Muscle of arm (tissue), 12 donors: Measurements from ENCODE around the gene ELL. TPM values are rescaled to one million over a fixed set of nuclear protein-coding genes. Genes with fewer than 3 reads are reported as not detected.
"Not testable (repeated sequence)": the region's sequence is repeated elsewhere in the genome, so short reads cannot be mapped to it uniquely, and the experiment has no call there.

Source experiments
- DNase-seq: peaks from one replicate; pipeline ENCODE4 v3.0.0-alpha.2; 2013
- polyA plus RNA-seq, 12 donors: library from polyadenylated mRNA; unstranded; fragments of 120-200 nt; gene quantifications; one replicate each; pipeline ENCODE4 v1.2.1, GENCODE V29; 2013; ENCODE audit not compliant: insufficient read length in 12 of 12

The ELL gene
- polyA plus RNA-seq, 12 donors: 11.1 to 35.4 (median 14.8) TPM; not detected in 1

DNA sequence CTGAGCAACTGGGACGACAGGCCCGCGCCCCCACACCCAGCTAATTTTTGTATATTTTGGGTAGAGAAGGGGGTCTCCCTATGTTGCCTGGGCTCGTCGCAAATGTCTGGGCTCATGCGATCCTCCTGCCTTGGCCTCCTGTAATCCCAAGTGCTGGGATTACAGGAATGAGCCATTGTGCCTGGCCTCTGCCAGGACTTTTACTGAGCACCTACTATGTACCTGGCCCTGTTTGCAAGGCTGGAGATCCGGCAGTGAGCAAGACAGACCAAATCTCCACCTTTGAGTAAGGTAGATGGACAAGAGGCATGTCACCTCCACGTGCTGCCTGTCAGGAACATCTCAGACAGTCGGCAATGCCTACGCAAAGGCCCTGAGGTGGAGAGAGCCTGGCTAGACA, 14.6 kb upstream of the ELL start:
- DNase-seq: no peak

DNA sequence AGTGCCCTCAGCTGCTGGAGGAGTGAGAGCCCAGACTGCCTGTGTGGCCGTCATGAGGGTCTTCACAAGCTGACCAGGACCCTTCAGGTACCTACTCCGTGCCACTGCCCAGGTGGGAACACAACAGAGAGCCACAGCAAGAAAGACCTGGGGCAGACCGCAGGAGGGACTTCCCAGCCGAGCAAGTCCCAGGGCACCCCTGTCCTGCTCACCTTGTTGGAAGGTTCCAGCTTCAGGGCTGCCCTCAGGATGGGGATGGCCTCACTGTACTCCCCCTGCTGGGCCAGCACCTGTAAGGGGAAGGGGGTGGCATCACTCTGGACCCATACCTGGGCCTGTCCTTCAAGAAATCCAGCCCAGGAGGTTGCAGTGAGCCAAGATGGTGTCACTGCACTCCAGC, 11.2 kb upstream of the ELL start:
- no peak for DNase-seq

DNA sequence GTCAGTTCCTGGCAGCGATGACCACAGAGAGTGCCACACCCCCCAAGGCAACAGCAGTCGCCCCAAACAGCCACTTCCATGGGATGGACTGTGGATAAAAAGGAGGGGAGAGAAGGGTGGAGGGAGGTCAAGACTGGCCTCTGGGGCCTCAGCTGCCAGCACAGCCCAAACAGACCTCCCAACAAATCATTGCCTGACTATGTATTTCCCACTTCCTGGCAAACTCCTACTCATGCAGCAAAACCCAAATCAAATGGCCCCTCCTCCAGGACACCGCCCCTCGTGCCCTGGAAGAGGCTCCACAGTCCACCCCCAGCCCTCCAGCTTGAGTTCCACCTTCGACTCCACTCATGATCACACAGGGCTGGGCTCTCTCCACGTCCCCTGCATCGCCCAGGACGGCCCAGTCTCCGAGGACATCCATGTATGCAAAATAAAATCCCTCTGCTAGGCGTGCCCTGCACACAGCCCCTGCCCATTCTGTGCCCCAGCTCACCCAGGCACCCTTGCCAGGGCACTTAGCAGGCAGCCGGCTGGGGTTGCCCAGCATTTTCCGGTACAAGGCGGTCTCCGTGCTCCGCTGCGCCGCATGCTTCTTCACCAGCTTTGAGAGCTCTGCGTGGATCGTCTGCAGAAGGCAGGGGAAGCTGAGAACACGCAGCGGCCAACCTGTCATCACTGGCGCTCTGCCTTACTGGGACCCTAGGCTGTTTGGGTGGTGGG, 10.5 kb upstream of the ELL start:
- DNase-seq: no peak

DNA sequence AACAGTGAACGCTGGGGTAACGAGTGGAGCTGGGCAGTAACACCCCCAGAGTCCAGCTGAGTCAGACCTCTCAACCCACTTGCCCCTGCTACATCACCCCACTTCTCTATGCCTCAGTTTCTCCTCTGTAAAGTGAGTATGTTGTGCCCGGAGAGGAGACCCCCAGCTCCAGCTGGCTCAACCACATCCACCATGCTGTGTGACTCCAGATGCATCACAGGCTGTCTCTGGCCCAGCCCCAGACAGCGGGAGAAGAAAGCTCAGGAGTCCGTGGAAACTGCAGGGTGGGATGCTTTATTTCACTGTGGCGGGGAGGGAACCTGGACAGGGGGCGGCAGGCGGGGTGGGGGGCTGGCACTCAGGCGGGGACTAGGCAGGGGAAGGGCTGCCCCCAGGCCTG, 9.6 kb upstream of the ELL start:
- DNase-seq: no peak

DNA sequence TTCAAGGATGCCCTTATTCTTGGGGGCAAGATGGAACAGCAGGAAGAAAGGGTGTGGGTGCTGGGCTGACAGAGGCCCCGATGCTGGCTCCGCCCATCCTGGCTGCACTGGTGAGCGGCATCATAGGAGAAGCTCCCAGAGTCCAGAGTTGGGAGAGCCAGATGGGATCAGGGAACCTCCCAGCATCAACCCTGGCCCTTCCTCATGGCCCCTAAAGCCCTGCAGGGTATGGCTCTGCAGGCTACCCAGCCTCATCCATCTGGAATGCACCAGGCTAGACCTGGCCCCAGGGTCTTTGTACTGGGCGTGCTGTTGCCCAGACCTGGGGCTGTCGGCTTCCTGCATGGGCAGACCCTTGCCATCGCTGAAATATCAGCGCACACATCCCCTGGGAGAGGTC, 7.9 kb upstream of the ELL start:
- DNase-seq: no peak

DNA sequence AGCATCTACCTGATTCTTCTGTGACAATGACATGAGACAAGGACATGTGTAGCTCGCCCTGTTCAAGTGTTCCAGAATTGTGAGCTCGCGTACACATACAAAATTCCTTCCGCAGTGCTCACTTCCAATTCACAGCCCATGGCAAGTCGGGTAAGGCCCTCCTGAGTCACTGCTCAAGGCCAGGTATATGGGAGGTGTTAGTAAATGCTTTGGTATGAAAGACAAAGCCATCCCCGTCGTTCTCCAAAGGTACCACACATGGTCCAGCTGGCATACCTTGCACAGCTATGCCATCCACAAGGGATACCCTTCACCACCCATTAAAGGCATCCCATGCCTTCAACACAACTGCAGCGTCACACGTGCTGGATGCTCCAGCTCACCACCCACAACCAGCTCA, 4.4 kb upstream of the ELL start:
- no peak for DNase-seq

DNA sequence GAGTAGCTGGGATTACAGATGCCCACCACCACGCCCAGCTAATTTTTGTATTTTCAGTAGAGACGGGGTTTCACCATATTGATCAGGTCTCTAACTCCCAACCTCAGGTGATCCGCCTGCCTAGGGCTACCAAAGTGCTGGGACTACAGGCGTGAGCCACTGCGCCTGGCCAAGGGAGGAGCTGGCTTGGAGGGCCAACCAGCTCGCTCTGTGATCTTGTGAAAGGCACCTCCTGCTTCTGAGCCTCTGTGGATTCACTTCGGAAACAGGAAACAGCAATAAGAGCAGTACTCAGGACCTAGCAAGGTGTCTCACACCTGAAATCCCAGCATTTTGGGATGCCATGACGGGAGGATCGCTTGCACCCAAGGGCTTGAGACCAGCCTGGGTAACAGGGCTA, 2.0 kb upstream of the ELL start:
- DNase-seq: no peak

DNA sequence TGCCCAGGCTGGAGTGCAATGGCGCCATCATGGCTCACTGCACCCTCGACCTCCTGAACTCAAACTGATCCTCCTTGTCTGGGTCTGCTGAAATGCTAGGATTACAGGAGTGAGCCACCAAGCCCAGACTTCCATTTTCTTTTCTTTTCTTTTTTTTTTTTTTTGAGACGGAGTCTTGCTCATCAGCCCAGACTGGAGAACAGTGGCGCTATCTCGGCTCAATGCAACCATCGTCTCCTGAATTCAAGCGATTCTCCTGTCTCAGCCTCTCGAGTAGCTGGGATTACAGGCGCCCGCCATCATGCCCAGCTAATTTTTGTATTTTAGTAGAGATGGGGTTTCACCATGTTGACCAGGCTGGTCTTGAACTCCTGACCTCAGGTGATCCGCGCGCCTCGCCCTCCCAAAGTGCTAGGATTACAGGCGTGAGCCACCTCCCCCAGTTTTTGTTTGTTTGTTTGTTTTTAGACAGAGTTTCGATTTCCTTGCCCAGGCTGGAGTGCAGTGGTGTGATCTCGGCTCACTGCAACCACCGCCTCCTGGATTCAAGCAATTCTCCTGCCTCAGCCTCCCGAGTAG, 1.1 kb upstream of the ELL start:
- DNase-seq: not testable (repeated sequence)

DNA sequence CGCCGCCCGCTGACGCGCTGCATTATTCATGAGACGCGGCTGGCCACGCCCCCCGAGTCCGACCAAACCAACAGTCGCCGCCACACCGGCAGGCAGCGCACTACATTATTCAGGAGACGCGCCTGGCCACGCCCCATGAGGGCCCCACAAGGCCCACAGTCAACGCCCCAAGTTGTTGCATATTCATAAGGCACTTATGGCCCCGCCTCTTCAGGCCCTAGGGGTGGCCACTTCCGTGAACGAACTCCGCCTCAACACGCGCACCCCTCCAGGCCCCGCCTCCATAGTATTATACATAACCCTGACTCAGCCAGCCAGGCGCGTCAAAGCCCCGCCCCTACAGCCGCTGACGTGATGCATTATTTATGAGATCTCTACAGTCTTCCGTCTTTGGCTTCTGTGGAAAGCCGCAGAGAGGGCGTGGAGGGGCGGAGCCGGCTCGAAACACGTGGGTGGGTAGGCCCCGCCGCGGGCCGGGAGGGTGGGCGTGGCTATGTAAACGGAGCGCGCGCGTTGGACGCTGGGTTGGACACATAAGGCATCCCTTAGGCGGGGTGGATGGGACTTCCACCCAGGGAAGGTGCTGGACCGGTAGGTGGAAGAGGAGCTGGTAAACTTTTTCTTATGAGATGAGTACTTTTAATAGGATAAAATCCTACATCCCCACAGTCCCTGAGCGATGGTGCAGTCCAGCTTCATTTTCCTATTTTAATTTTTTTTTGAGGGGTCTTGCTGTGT, 423 bp upstream of the ELL start:
- DNase-seq: peak; percentile 100

DNA sequence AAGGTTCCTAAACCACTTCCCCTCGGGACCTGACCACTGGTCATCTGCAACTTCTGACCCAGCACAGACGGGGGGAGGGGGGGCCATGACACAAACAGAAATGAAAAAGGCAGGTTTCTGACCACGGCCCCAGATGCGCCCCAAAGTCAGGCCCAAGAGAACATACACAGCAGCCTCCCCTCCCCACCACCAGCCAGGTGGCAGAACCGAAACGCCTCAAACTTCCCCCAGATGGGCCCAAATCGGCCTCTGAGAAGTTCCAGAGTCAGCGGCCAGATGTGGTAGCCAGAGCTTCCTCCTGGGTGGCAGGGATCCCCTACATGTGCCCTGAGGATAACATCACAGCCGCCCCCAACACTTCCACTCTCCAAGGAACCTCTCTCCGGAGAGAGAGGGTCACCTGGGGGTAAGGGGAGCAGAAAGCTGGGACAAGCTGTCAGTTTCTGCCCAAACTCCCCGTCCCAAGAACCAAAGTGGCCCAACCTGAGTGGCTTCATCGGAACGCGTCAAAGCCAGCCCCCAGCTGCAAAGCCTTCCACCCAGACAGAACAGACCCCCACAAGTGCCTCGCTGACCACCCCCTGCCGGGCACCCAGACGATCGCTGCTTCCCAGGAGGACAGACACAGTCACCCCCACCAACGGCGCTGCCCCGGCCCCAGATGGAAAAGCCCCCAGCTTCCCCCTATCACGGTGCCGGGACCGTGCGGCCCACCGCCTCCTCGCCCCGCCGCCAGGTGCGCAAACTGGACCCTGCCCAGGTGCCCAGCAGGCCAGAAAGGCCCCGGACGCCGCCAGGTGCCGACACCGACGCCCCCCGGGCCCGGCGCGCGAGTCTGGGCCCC, 800 bp downstream of the ELL start:
- no peak for DNase-seq

DNA sequence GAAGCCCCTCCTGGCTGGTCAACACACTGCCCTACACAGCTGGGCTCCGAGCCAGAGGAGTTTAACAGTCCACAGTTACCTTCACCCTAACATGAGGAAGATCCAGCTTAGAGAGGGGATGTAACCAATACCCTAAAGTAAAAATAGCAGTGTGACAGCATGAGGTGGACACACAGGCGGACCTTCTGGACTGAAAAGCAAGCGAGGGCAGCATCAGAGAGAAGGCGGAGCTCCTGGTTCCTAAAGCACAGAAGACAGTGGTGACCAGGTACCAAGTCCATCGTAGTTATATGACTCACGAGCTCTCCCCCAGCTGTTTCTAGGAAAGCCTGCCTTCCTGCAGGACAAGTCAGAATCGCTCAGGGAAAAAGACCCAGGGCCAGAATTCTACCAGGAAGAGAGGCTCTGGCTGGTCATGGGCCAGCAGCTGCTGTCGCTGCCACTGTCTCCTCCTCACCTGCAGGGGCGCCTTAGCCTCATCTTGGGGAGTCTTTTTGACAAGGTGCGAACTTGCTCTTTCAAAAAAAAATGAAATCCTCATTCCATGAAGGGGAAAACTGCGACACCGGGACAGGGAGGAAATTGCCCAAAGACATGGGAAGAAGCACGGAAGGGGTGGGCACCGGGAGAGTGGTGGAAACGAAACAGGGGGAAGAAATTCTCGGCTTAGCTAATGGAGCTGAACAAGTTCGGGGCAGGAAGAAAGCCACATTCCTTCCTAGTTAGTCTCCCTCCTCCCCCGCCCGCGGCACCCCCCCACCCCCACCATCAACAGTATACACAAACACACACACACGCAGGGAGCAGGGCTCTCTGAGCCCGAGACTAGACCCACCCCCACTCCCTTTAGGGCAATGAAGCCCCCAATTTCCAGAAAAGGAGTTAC, 1.7 kb downstream of the ELL start:
- no peak for DNase-seq

DNA sequence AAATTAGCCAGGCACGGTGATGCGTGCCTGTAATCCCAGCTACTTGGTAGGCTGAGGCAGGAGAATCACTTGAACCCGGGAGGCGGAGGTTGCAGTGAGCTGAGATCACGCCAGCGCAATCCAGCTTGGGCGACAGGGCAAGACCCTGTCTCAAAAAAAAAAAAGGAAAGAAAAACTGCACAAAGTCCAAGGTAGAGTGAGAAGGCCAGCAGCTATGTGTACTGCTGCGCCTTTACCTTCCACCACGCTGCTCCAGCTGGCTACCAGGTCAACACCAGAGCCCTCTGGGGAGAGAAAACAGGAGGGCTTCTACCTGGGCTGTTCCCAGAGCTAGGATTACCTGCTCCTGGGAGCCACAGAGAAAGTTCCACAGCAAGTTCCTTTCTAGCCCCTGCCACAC, 3.2 kb downstream of the ELL start:
- DNase-seq: no peak

DNA sequence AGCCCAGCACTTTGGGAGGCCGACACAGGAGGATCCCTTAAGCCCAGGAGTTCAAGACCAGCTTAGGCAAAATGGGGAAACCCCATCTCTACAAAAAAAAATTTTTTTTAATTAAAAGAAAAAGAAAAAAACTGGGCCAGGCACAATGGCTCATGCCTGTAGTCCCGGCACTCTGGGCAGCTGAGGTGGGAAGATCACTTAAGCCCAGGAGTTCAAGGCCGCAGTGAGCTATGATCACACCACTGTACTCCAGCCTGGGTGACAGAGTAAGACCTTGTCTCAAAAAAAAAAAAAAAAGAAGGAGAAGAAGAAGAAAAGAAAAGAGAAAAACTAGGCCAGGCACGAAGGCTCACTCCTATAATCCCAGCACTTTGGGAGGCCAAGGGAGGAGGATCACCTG, 4.3 kb downstream of the ELL start:
- no peak for DNase-seq

DNA sequence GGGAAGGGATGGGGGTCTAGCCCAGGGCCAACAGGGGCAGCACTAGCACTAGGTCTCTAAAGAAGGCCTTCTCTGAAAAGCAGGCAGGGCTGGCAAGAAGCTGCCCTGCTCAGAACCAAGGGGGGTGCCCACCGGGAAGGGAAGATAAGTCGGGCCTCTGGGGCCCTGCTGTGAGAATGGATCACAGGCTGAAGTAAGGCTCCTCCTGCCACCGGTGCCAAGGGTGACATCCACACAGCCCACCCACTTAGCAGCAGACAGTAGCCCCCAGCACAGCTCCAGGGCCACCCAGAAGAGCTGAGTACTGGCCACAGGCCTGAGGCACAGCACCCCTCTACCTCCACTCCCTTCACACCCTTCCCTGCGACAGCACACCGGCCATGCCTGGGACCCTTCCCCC, 5.9 kb downstream of the ELL start:
- no peak for DNase-seq

DNA sequence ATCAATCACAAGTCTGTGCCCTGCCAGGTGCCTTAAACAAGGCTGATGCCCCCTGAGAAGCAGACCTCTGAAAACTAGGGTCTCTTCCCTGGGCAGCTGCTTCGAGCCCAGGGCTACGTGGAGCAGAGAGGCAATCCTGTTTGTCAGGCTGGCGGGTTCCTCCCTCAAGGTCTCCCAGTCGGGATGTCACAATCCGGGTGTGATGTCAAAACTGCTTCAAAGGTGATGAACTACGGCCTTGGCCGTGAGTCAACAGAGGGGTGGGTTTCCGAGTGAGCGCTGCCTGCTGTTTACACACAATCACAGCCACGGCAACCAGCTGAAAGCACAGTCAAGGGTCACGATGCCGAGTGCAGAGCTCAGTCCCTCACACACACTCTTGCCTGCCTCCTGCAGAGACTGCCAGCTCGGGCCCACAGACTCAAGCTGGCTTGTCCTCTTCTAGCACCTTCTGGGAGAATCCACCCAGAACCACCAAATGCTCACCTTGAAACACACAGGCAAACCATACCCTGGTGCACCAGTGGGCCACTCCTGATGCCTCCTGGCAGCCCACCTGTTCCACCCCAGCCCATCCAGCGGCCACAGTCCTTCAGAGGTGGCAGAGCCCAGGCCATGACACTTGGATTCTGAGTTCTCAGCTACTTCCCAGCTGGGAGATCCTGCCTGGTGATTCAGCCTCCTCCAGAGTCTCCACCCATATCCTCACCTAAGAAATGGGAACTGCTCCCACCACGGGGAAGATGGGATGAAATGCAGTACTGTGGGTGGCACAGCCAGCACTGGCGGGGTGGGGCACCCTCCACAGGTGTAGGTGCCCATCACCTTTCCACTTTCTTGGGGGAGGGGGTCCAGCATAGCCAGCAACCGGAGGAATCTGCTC, 6.8 kb downstream of the ELL start:
- DNase-seq: no peak

DNA sequence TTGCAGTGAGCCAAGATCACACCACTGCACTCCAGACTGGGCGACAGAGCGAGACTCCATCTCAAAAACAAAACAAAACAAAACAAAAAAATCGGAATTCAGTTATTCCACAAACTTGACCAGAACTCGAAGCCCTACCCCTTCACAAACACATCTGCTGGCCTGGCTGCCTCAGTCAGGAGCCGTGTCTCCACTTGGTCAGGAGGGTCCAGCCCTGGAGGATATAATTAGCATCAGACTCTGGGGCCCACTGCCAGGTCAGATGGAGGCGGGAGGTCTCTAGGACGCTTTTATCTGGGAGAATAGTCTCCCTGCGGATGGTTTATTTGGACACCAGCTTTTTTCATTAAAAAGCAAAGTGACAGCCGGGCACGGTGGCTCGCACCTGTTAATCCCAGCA, 8.0 kb downstream of the ELL start:
- no peak for DNase-seq

DNA sequence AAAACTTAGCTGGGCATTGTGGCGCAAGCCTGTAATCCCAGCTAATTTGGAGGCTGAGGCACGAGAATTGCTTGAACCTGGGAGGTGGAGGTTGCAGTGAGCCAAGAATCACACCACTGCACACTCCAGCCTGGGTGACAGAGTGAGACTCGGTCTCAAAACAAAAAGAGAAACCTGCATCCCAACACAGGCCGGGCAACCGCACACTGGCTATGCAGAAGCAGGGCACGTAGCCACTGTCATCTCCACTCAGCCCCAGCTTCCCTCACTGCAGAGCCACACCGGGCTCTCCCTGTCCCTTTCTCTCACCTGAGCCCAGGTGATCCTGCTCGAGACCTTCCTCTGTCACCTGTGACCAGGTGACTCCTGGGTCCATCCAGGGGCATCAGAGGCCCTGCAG, 11.7 kb downstream of the ELL start:
- DNase-seq: no peak

DNA sequence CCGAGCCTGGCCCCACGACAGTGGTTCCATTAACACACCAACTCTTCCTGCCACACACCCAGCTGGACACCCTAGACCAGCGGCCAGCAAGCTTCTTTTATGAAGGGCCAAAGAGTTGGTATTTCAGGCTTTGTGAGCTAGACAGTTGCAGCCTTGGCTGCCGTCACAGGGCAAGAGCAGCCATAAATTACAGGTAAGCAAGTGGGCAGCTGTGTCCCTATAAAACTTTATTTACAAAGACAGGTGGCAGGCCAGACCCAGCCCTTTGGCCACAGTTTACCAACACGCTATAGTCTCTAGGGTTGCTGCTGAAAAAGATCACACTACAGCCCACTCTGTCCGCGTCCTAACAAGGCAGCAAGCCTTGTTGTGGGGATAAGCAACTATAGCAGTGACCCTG, 13.3 kb downstream of the ELL start:
- no peak for DNase-seq

DNA sequence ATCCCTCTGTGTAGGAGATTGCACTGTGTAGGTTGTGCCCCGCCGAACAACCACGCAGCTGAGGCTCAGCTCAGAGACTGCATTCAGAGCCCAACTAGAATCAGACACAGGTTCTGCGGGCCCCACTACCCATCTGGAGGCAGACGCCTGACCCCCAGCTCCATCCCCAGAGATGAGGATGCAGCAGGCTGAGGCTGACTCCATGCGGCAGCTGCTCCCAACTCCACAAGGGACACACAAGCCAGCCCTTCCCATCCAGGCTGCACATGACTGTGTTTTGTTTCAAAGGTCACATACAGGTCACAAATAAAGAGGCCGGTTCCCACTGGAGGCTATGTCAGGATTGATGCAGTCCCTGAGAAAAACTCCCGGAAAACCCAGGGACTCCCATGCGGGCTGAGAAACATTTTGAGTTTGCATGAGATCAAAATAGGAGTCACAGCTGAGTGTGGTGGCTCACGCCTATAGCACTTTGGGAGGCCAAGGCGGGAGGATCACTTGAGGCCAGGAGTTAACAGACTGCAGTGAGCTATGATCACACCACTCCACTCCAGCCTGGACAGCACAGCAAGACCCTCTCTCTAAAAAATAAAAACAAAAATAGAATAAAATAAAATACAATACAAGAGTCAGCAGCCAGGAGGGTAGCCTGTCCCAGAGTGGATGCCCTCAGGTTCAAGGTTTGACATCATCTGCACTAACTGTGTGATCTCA, 14.0 kb downstream of the ELL start:
- no peak for DNase-seq
